Activated T-cell treated with anti-CD3 and anti-CD28 coated beads, Interleukin-2, amount 50 U/mL, for 4 hours (primary cell): ENCODE data around the gene TNFRSF18. TPM values are rescaled to one million over a fixed set of nuclear protein-coding genes. Genes with fewer than 3 reads are reported as not detected.

Source experiments
- ATAC-seq, 2 donors: fragments of 200-7000 bp; cut with Tn5 transposase; one replicate each; pipeline ENCODE4 v1.10.0; 2021
- DNase-seq: peaks from one replicate; pipeline ENCODE4 v3.0.0-alpha.2; 2020
- H3K27me3 Mint-ChIP-seq: one replicate; pipeline ENCODE4 v1.8.0; 2021; ENCODE audit warnings: low read depth, mixed read lengths
- H3K36me3 Mint-ChIP-seq: one replicate; pipeline ENCODE4 v1.8.0; 2022; ENCODE audit warnings: mixed read lengths; ENCODE audit not compliant: insufficient read depth
- H3K4me1 Mint-ChIP-seq: one replicate; pipeline ENCODE4 v1.8.0; 2021; ENCODE audit warnings: low read depth, mixed read lengths
- H3K4me3 Mint-ChIP-seq: one replicate; pipeline ENCODE4 v1.8.0; 2021; ENCODE audit warnings: mild to moderate bottlenecking, moderate library complexity, mixed read lengths
- H3K9me3 Mint-ChIP-seq: one replicate; pipeline ENCODE4 v1.8.0; 2021; ENCODE audit warnings: mixed read lengths
- total RNA-seq, 3 donors: library from RNA; stranded (reverse); gene quantifications; one replicate each; pipeline ENCODE4 v1.2.1, GENCODE V29; 2021

TNFRSF18 gene
- total RNA-seq, 3 donors from 2014 or later = 102 to 212 (median 155) TPM

DNA sequence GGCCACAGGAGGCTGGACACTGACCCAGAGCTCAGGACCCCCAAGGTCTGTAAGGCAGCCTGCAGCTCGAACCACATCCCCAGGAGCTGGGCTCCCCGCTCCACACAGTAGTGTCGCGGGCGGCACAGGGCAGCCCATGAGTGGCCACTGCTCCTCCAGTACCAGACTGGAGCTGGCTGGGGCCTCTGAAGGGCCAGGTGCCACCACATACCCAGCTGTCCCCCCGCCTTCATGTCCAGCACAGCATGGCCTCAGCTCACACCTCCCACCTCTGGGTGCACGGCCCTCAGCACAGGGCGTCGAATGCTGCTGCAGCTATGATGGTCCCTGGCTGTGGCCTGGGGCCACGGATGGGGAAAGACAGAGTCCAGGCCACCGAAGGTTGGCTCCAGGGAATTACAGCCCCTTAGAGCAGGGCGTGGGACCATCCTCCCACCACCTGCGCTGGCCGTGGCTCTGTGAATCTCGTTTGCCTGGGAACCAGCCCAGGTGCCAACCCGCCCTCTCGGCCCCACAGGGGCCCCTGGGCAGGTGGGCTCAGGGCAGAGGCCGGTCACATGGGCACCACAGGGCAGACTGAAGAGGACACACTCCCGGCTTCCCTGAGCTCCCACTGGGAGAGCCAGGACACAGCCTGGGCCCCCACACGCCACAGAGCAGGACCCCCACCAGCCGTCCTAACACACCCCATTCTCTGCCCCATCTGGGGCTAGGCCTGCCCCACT lies 9.7 kb upstream of the TNFRSF18 start:
- no peak for ATAC-seq
- Mint-ChIP-seq H3K36me3 (peaks cover 26% of the 10 kb centered on the region), H3K4me3 (peak overlapping the region; percentile 82), H3K4me1 (peaks cover 52% of the 10 kb centered on the region), H3K9me3 (no peaks in the 10 kb centered on the region), H3K27me3 (no peaks in the 10 kb centered on the region)
- no peak for DNase-seq

DNA sequence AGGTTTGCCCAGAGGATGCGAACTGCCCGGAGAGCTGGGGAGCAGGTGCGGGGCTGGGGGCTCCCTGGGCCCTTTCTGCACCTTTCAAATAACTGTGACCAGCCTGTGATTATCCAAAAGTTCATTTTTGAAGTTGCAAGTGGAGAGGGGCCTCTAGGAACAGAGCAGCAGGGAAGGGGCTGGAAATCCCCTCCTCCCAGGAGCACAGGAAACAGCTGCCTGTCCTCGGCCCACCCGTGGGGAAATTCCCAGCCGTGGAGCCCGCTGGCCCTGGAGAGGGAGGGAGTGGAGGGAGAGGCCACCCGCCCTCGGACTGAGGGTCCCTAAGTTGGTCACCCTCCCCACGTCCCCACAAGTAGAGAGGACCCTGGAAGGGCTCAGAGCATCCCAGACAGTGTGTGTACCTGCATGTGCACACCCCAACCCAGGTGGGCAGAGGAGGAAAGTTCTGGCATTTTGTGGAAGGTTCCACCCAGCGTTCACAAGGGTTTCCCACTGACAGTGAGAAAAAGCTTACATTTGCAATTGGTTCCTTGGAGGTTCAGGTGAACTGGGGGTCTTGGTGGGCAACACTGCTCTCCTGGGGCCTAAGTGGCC lies 8.8 kb upstream of the TNFRSF18 start:
- ATAC-seq (no peak), DNase-seq (no peak)
- Mint-ChIP-seq H3K36me3 (peaks cover 20% of the 10 kb centered on the region), H3K4me1 (peaks cover 49% of the 10 kb centered on the region), H3K4me3 (peak overlapping the region; percentile 78), H3K9me3 (no peaks in the 10 kb centered on the region), H3K27me3 (no peaks in the 10 kb centered on the region)

DNA sequence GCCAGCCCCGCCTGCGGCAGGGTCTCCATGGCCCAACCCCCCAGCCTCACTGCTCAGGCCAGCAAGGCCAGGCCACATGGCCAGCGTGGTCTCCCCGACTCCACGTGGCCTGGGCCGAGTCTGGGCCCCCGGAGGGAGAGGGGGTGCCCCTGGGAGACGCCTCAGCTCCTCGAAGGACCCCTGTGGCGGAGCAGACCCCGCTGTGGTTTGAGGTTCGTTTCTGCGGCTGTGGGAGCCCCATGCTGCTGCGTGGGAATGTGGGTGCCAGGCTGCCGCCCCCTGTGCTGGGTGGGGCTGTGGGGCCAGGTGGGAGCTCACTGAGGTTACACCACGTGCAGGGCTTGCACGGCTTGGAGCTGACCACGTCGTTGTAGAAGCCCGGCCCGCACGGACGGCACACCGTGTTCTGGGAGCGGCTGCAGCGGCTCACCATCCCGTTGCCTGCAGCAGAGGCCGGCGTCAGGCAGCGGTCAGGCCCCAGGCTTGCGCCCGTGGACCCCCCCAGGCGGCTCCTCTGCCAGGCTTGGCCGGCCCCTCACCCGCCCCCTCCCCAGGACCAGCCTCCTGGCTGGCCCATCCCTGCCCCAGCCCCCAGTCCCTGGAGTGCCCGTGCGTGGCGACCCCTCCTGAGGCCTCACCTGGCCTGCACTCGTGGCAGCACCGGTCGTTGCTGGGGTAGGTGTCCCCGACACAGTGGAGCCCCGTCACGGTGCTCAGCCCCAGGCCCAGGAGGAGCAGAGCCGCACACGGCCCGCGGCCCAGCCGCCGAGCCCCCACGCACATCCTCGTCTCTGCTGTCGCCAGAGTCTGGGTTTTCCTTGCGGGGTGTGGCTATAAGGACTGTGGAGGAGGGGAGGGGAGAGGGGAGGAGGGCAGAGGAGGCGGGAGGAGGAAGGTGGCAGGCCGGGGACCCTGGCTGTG lies 7.2 kb upstream of the TNFRSF18 start, which contains the start of gene TNFRSF4:
Gene TNFRSF4 (minus strand): TSS at position 809 of the 921 bp plus-strand sequence. CDS start 26 bp downstream, at position 783.
- no peaks in the 10 kb centered on the region for H3K27me3 Mint-ChIP-seq
- H3K4me1 Mint-ChIP-seq = peaks cover 45% of the 10 kb centered on the region
- peak; percentile 63 for DNase-seq
- ATAC-seq = peak; percentile 36 to 55
- peak within 1 kb of the TSS; percentile 80 for H3K4me3 Mint-ChIP-seq
- no peaks in the 10 kb centered on the region for H3K9me3 Mint-ChIP-seq
- H3K36me3 Mint-ChIP-seq = peaks cover 17% of the 10 kb centered on the region

DNA sequence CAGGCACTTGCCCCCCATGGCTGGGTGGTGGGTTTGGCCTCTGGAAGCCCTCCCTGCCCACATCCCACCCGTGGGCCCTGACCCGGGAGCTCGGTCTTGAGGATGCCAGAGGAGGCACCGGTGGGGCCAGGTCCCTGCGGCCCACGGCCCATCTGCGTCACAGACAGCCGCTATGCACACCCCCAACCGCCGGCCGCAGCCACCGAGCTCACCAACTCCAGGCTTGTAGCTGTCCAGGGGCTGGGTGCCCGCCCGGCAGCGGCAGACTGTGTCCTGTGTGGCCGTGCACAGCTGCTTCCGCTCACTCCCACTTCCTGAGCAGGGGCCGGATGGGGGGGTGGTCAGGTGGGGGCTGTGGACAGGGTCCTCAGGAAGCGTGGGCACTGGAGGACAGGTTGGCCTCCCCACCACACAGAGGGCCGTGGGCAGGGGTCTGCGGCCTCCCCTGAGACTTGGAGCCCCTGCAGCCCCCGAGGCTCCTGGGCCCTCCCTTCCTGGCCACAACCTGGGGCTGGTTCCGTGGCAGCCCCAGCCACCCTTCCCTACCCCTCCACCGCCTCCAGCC lies 6.5 kb upstream of the TNFRSF18 start:
- DNase-seq (peak; percentile 36), ATAC-seq (peak; percentile 4 to 8)
- Mint-ChIP-seq H3K9me3 (no peaks in the 10 kb centered on the region), H3K4me3 (peak overlapping the region; percentile 80), H3K36me3 (peaks cover 11% of the 10 kb centered on the region), H3K27me3 (no peaks in the 10 kb centered on the region), H3K4me1 (peaks cover 47% of the 10 kb centered on the region)

DNA sequence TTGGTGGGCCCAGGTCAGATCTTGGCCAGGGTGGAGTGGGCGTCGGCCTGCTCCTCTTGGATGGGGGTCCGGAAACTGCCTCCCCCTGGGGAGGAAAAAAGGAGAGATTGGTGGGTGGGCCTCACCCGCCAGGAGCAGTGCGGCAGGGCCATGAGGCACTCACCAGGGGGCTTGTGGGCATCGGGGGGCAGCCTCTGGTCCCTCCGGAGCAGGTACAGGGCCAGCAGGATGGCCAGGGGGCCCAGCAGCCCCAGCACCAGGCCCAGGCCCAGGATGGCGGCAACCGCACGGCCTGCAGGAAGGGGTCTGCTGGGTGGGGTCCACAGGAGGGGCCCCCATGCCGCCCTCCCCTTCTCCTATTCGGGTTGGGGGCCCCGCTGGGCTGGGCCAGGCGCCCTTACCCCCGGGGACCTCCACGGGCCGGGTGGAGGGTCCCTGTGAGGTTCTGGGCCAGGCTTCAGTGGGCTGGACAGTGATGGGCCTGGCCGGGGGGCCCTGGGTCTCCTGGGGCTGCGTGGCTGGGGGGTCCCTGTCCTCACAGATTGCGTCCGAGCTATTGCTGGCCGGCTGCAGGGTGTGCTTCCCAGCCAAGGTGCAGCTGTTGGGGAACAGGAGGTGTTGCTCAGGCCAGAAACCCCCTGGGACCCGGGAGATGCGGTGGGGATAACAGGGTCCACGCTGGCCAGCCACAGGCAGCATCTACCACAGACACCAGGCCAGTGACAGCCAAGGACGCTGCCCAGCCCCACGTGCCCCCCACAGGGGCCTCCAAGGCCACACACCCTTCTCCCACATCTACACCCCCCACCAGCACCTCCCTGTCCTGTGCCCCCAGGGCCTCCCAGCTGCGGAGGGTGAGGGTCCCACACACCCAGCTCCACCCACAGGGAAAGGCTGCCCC lies 5.4 kb upstream of the TNFRSF18 start:
- Mint-ChIP-seq H3K4me3 (peak overlapping the region; percentile 78), H3K4me1 (peaks cover 47% of the 10 kb centered on the region), H3K27me3 (no peaks in the 10 kb centered on the region), H3K9me3 (no peaks in the 10 kb centered on the region), H3K36me3 (peaks cover 4% of the 10 kb centered on the region)
- ATAC-seq = no peak
- DNase-seq = peak; percentile 8

DNA sequence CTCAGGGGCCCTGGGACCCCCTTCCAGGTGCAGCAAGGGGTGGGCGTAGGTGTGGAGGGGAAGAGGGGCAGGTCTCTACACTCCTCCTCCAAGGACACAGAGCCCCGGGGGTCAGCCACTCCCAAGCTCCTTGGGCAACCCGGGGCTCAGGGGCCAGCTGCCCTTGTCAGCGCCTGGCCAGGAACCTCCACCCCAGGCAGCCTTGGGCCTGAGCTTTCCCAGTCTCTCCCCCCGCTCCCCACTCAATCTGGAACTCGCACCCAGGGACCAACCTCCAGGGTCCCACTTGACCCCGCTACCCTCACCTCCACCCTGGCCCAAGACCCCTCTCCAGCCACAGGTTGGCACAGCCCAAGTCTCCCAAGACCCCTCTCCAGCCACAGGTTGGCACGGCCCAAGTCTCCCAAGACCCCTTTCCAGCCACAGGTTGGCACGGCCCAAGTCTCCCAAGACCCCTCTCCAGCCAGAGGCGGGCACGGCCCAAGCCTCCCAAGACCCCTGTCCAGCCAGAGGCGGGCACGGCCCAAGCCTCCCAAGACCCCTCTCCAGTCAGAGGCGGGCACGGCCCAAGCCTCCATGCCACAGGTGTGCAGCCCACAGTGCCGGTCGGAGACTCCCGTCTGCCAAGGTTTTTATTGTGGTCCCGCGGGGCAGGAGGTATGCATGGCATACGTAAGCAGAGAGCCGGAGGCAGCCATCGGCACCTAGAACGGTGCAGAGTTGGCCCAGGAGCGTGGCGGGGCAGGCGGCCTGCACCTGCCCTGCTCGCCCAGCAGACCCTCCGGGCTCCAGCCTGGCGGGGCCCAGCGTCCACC lies 4.5 kb upstream of the TNFRSF18 start:
- Mint-ChIP-seq H3K4me1 (peaks cover 43% of the 10 kb centered on the region), H3K27me3 (no peaks in the 10 kb centered on the region), H3K36me3 (no peaks in the 10 kb centered on the region), H3K9me3 (no peaks in the 10 kb centered on the region), H3K4me3 (peak overlapping the region; percentile 63)
- ATAC-seq (no peak), DNase-seq (peak; percentile 8)

DNA sequence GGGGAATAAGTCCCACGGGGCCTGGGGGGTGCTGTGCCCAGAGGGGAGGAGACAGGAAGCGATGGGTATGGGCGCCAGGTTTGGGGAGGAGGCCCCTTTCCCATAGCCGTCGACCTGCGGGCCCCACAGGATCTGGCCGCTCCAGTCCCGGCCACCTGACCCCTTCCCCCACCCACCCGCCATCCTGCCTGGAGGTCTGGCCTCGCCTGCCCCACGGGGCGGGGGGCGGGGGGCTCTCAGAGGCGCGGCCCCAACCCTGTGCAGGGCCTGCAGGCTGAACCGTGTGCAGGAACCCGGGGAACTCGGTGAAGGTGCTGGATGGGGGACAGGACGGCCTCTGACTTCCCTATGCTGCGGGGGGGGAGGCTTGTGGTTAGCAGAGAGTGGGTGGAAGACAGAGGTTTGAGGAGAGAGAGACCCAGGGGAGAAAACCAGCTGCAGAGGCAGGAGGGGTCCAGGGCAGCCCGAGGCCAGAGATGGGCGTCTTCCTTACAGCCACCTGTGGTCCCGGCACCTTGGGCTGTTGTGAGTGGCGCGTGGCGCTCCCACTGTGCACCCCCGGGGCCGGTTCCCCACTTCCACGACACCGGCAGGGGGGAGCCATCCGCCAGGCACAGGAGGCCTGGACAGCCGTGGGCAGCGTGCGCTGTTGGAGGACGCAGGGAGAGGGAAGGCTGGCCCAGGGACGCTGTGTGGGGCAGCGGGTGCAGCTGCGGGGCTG lies 2.5 kb upstream of the TNFRSF18 start:
- no peak for ATAC-seq
- peak; percentile 57 for DNase-seq
- no peaks in the 10 kb centered on the region for H3K36me3 Mint-ChIP-seq
- H3K9me3 Mint-ChIP-seq = no peaks in the 10 kb centered on the region
- peak overlapping the region; percentile 84 for H3K4me3 Mint-ChIP-seq
- H3K27me3 Mint-ChIP-seq = no peaks in the 10 kb centered on the region
- peaks cover 27% of the 10 kb centered on the region for H3K4me1 Mint-ChIP-seq

DNA sequence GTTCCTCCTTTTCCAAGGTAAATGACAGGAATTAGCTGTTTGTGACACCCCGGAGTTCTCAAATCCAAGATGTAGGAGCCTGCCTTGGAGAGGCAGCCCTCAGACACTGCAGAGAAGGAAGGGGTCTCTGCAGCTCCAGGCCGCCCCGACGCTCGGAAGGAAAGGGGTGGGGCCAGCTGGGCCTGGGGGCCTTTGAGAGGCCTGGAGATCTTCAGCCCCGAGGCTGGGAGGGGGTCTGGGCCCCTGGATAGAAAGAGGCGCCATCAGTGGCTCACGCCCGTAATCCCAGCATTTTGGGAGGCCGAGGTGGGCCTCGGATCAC lies 1.1 kb upstream of the TNFRSF18 start:
- Mint-ChIP-seq H3K27me3 (no peaks in the 10 kb centered on the region), H3K4me1 (peaks cover 27% of the 10 kb centered on the region), H3K9me3 (no peaks in the 10 kb centered on the region), H3K4me3 (peak overlapping the region; percentile 84), H3K36me3 (no peaks in the 10 kb centered on the region)
- no peak for DNase-seq
- ATAC-seq = no peak

DNA sequence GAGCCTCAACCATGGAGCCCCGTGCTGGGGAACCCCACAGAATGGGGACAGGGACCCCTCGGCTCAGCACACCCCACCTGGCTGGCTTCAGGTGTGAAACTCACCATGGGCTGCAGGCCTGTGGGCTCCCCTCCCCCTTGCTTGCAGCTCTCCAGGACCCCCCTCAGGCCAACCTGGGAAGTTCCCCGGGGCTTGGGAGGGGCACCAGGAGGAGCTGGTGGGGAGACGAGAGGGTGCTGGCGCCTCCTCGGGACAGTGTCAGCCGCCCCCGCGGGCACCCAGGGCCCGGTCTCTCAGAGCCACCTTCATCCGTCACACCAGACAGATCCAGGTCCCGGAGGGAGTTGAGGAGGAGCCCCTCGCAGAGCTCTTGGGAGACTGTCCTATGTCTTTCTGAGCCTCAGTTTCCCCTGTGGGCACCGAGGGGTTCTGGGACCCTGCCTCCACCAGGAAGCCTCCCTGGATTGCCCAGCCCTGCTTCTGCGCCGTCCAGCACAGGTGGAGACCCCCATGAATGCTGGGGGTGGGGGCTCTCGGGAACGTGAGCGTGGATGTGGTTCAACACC lies 657 bp upstream of the TNFRSF18 start:
- DNase-seq (no peak), ATAC-seq (no peak)
- H3K27me3 Mint-ChIP-seq = no peaks in the 10 kb centered on the region
- H3K4me3 Mint-ChIP-seq = peak overlapping the region; percentile 80
- H3K4me1 Mint-ChIP-seq = peaks cover 25% of the 10 kb centered on the region
- no peaks in the 10 kb centered on the region for H3K36me3 Mint-ChIP-seq
- H3K9me3 Mint-ChIP-seq = no peaks in the 10 kb centered on the region

DNA sequence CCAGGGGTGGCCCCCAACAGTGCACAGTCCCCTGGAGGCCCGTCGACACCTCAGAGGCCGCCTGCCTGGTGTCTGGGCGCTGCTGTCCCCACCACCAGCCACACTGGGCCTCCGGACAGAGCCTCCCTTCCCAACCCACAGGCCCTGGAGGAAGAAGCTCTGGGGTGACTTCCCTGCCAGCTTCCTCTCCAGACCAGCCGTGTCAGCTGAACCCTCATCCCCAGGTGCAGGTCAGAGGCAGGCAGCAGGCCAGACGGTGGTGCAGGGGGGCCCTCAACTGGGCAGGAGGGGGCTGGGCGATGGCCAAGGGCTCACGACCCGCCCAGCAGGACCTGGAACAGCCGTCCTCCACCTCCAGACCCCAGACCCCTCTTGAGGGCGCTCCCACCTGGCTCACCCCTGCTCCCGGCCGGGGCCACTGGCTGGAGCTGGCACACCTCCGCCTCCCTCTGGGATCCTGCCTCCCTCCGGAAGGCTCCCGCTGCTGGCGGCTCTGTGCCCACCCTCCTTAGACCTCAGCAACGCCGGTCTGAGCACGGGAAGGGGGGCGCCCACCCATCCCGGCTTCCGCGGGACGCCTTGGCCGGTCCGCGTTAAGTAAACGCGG lies 520 bp downstream of the TNFRSF18 start:
- Mint-ChIP-seq H3K4me3 (peak overlapping the region; percentile 80), H3K4me1 (peaks cover 21% of the 10 kb centered on the region), H3K36me3 (no peaks in the 10 kb centered on the region), H3K27me3 (no peaks in the 10 kb centered on the region), H3K9me3 (no peaks in the 10 kb centered on the region)
- no peak for DNase-seq
- ATAC-seq = no peak

DNA sequence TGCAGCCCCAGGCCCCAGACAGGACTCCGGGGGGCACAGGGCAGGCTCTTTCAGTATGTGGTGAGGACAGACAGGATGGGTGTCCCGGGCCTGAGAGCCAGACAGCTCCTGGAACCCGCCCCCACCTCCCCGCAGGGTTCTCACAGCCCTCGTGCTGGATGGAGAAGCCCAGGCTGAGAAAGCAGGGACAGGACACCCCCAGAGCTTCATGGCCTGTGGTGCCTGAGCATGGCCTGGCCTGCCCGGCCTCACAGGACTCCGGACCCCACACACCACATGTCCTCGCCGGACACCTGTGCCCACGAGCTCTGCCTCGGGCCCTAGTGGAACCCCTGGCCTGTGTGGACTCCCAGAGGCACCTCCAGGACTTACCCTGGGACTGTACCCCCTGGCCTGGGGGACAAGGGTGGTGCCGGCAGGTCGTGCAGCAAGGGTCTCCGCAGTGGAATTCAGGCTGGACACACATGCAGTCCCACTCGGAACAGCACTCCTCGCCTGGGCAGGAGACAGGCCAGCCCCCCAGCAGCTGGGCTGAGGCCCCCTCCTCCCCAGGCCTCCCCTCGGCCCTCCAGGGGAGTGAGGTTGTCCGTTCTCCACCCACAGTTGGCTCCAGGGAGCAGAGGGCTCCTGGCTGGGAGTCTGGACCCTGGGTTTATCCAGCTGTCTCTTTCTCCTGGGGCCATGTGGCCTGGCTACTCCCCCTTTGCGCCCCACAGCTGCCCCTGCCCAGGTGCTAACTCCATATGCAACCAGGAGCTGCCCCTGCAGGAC lies 1.2 kb downstream of the TNFRSF18 start:
- Mint-ChIP-seq H3K4me1 (peaks cover 23% of the 10 kb centered on the region), H3K4me3 (peak overlapping the region; percentile 80), H3K36me3 (no peaks in the 10 kb centered on the region), H3K27me3 (no peaks in the 10 kb centered on the region), H3K9me3 (no peaks in the 10 kb centered on the region)
- DNase-seq = peak; percentile 6
- ATAC-seq = no peak
